HL-60/S4 treated with retinoic acid at 250 ng/mL for 4 days and 3 days (cell line): ENCODE measurements around the gene PLEKHS1.
"Not testable (repeated sequence)": the region's sequence is repeated elsewhere in the genome, so short reads cannot be mapped to it uniquely, and the experiment has no call there.

Experiments used
- in situ Hi-C: fragments of 300-500 bp; cut with MboI; formaldehyde crosslinking; loops from 2 replicates; pipeline ENCODE4 v1.7.0; 2022; ENCODE audit warnings: low sequenced_read_pairs

Gene PLEKHS1

GRCh38 chr10:113782367-113782766 is 30.9 kb downstream of the PLEKHS1 start:
- in situ Hi-C loops: no loop called here

DNA sequence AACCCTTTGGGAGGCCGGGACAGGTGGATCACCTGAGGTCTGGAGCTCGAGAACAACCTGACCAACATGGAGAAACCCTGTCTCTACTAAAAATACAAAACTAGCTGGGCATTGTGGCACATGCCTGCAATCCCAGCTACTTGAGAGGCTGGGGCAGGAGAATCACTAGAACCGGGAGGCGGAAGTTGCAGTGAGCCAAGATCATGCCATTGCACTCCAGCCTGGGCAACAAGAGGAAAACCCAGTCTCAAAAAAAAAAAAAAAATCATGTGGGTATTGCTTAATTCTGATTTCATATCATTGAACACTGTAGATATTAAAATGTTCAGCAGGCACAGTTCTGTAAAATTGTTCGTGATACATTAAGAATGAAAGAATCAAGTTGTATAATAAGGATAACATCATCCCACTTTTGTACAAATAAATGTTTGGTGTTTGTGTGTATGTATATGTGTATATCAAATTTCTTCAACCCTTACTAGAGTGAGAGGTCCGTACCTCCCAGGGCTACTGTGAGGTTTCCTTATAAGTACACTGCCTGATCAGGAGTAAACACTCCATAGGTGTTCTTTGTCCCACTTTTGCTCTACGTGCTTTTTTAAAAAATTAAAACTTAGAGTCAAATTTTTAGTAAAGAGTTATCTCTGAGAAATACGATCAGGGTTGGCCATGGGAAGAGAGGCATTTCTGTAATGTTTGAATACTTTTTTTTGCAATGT is 31.7 kb downstream of the PLEKHS1 start:
- in situ Hi-C loops: no loop called here

DNA sequence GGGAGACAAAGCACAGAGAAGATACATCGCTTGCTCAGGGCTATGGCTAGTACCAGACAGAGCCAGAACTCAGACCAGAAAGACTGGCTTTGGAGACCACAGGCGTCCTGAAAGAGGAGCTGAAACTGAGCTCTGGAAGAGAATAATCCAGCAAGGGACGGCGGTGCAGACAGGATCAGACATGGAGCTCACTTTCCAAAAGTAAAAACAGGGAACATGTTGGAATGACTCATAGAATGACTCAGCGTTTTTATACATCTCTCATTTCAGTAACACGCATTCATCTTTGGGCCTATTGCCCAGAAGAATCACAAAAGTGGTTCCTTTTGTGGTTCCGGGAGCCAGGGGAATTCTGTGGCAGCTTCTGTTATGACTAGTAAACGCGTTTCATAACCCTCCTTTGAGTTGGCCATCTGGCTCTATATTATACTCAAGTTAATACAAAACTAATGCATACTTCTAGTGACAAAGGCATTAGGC is 37.2 kb downstream of the PLEKHS1 start:
- in situ Hi-C loops: no loop called here

DNA sequence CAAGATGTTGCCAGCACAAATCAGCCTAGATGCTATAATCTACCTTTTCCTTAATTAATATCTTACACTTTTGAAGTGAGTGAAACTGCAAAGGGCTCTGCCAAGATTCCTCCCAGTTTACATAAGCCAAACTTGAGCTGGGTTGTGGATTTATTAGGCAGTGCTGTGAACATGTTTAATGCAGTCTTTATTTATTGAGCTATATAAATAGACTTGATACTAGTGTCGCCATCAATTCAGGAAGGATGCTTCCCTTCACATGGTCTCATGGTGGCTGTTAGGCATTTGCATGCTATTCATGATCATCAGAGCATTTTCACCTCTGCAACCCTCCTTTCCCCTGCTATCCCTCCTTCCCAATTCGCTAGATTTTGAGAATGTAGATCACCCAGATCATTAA is 40.2 kb downstream of the PLEKHS1 start:
- in situ Hi-C loops: loop anchor here (10.0 kb wide), 1 partner anchor 303 kb away; no protein-coding TSS in a partner anchor

DNA sequence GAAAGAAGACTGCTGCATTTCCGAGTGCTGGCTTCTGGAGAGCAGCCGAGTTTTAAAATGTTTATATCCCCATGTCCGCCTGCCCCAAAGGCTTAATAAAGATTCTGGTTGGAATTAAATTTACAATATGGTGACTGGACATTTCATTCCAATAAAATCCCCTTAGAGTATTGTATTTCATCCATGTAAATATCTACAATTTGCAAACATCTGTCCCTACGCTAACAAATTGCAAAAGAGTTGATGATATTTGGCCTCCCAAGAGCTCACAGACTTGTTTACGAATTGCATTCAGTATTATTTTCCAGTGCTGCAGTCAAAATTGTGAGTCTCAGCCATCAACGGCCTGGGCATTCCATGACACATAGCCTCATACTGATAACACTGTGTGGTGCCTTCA is 50.1 kb downstream of the PLEKHS1 start:
- in situ Hi-C loops: no loop called here

GRCh38 chr10:113802997-113803396 is 51.5 kb downstream of the PLEKHS1 start:
- in situ Hi-C loops: no loop called here

DNA sequence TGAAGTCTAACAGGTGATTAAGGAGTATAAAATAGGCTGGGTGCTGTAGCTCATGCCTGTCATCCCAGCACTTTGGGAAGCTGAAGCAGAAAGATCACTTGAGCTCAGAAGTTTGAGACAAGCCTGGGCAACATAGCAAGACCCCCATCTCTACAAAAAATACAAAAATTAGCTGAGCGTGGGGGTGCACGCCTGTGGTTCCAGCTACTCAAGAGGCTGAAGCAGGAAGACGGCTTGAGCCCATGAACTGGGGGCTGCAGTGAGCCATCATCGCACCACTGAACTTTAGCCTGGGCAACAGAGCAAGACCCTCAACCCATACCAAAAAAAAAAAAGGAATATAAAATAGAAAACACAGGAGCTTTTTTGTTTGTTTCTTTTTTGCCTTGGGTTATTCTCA is 55.0 kb downstream of the PLEKHS1 start:
- in situ Hi-C loops: no loop called here

DNA sequence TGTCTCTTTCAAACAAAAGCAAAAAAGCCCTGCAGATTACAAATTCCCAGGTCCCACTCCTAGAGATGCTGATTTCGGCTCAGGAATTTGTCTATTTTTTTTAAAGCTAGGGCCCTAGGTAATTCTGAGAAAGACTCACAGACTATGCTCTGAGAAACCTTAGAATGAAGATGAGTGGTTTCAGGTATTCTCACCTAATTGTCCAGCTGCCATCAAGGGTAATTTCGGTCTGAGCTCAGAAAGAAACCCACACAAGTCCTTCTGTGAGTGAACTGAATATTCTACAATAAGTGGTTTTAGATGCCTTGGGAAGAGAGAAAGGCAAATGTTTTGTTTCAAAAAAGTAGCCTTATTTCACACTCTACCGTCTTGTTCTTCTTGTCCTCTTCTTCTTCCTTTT is 56.7 kb downstream of the PLEKHS1 start:
- in situ Hi-C loops: no loop called here

- in situ Hi-C loops: not testable (repeated sequence)
These were observed 63.2 kb downstream of the PLEKHS1 start for GRCh38 chr10:113814700-113815099.

GRCh38 chr10:113819989-113820388 is 68.5 kb downstream of the PLEKHS1 start:
- in situ Hi-C loops: no loop called here

DNA sequence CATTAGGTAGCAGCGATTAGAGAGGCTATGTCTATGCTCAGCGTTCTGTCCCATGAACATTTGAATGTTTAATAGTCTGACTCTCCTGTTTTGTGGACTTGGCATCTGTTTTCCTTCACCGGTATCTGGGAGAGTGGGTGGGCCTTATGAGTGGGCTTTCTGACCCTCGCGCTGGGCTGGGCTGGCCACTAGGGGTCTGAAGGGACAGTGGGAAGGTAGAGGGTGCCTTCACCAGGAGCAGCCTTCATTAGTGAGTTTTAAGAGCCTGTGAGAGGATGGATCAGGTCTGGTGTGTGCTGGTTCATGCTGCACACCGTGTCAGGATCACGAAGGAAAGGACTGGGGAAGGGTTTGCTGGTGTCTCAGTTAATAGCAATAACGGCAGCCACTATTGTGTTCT is 69.0 kb downstream of the PLEKHS1 start:
- in situ Hi-C loops: no loop called here

- in situ Hi-C loops: not testable (repeated sequence)
These were observed 69.8 kb downstream of the PLEKHS1 start for GRCh38 chr10:113821306-113821705.

DNA sequence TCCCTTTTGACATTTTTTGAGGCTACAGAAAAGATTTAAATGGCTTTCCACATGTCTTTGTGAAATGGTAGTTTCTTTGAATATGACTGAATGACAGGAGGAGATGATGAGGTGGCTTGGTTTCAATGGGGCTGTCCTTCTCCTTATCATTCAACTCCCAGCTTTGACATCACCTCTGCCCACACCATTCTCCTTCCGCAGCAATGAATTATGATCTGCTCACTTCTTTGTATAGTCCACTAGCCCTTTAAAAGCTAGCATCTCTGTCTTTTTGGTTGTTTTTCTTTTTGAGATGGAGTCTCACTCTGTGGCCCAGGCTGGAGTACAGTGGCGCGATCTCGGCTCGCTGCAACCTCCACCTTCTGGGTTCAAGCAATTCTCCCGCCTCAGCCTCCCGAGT is 70.7 kb downstream of the PLEKHS1 start:
- in situ Hi-C loops: no loop called here

GRCh38 chr10:113823389-113823788 is 71.9 kb downstream of the PLEKHS1 start:
- in situ Hi-C loops: no loop called here

- in situ Hi-C loops: no loop called here
These were observed 74.3 kb downstream of the PLEKHS1 start for GRCh38 chr10:113825791-113826190.

DNA sequence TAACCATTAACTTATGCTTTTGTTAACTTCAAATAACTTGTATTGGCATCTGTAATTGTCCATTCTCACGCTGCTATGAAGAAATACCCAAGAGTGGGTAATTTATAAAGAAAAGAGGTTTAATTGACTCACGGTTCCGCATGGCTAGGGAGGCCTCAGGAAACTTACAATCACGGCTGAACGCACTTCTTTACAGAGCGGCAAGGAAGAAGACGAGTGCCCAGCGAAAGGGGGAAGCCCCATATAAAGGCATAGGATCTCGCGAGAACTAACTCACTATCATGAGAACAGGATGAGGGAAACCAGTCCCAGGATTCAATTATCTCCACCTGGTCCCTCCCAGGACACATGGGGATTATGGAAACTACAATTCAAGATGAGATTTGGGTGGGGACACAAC is 77.1 kb downstream of the PLEKHS1 start:
- in situ Hi-C loops: not testable (repeated sequence)
